Cortex of kidney (tissue), 1 donor: ENCODE results near the gene CHRNB2.

ENCODE experiments used
- DNase-seq: peaks from one replicate; lab custom pipeline; 2025; lab: John Stamatoyannopoulos, UW

Gene CHRNB2

DNA sequence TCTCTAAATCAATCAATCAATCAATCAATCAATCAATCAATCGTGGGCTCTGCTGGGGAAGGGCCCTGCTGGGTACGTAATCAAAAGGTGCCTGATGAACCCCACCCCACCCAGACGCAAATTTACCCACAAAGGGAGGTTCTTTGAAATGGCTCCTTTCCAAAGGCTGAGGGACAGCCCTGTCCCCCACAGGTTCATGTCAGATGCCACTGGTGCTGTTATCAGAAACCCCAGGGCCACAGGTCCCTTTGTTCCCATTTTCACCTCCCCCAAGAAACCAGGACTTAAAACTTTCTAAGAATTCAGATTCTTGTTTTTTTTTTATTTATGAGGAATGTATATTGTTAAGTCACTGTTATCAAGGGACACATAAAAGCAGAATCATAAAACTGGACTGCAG is 14.2 kb downstream of the CHRNB2 start:
- DNase-seq: no peak

DNA sequence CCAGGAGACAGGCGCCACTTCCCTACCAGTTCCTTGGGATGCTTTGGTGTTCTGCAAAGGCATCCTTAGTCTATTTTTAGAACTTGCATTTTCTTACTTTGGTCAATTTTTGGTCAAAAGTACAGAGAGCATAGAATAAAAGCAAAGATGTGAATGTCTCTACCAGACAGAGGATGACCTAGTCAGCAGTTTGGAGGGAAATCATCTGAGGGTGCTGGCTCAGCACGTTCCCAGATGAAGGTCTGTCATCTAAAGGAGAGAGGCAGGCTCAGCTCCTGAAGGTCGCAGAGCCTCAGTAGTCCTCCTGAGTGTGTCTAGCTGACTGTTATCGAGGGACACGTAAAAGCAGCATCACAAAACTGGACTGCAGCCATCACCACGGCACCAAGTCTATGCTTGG is 15.3 kb downstream of the CHRNB2 start:
- no peak for DNase-seq

DNA sequence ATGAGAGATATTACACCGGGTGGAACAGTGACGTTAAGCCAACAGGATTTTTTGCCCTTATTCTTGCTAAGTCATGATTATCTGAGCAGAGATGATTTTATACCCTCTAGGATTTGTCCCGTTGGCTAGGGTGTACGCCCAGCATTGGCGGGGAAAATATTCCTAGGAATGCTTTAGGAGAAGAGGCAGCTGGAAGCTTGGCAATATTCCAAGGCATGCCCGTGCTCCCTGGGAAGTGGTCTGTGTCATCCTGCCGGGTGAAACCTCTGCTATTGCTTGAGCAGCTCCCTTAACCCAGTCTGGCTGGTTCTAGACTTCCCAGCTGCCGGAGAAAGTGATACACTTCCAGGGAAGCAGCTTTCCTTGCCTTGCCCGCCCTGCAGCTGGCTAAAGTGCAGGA is 16.2 kb downstream of the CHRNB2 start:
- DNase-seq: no peak

DNA sequence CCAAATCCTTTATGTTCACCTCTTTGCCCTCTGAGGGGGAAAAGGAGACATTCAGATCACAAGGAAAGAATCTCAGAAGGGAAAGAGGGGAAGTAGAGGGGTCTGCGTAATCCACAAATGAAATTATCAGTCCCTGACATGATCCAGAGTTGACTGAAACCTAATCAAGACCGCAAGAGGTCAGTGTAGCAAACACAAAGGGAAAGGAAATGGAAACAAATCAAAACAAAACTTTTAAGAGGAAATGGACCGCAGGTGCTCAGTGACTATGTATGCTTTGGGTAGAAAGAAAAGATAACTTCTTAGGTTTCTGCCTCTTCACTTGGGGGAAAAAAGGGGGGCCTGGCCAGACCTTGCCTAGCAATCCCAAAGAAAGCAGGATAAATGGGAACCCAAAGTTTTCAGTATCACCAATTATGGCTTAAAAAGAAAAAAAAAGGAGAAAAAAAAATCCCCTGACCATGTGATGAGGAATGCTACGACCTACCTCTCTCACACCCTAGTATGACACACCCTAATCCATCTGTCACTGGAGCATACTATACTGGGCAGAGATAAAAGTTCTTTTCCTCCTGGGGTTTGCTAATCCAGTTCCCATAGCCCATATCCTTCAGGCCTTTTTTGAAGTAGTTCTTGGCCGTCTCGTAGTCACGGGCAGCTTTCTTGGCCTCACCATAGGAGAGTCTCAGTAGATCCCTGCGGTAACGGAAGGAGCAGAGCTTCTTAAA is 16.9 kb downstream of the CHRNB2 start:
- DNase-seq: no peak

DNA sequence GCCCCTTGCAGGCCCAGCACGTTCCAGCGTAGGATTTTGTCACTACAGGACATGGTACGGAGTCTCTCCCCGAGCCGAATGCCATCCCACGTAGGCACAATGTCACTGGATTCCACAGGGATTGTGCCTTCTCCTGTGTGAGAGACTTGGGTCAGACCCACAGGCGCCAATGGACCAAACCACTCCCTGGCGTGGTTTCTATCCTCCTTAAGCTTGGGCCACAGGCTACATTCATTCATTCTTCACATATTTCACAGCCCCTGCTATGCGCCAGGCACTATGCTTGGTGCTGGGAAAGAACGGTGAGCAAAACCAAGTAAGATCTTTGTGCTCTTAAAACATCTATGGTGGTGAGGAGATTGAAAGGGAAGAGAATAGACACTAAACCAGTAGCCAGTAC is 18.7 kb downstream of the CHRNB2 start:
- no peak for DNase-seq

DNA sequence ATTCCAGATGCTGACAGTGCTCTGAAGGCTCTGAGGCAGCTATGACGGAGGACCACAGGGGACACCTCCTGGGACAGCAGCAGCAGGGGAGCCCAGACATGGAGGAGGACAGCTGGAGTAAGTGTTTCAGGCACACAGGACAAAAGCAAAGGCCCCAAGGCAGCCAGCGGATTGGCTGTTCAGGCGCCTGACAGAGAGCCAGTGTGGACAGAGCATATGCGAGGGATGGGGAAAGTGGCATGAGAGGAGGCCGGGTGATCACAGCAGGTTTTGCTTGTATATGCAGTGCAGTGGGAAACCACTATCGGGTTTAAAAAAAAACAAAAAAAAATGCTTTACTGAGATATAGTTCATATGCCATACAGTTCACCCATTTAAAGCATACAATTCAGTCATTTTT is 19.1 kb downstream of the CHRNB2 start:
- DNase-seq: no peak

DNA sequence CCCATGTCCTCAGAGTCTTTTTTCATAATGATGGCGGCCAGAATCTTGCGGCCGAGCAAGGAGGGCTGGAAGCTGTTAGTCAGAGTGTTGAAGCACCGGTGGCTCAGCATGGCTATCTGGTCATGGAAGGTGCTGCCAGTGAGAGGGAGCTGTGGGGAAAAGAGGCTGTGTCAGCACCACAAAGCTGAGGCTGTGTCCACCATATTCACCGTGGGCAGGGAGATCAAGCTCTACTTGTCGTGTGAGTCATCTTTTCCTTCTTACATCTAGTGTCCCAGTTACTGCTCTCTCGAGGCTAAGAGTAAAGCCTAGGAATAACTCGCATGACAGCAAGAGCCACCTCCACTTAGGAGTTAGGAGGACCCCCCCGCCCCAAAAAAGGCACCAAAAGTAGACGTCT is 22.2 kb downstream of the CHRNB2 start:
- DNase-seq: no peak

DNA sequence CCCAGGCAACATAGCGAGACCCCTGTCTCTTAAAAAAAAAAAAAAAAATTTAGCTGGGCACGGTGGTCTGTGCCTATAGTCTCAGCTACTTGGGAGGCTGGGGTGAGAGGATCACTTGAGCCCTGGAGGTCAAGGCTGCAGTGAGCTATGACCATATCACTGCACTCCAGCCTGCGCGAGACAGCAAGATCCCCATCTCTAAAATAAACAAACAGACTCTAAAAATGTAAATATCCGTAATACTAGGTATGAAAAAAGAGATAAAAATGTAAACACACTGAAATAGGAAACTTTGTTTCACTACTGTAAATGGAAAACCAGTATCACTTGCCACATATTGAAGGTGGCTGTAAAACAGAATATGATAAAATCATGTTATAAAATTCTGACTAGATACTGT is 23.2 kb downstream of the CHRNB2 start:
- DNase-seq: no peak

DNA sequence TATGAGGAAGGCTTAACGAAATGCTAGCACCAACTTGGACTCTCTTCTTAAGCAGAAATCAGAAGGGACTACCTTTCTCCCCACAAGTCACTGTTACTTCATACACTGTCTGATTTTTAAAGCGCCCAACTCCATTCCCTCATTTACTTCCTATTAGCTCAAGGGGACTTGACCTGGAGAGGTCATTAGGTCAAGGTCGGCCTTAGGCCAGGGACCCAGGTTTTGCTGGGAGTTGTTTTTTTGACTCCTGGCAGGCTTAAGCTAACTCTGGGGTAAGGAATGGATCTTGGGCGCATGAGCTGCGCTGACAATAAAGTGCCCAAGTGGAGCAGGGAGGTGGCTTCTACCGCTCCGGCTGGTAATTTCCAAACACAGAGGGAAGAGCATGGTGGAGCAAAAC is 23.6 kb downstream of the CHRNB2 start:
- DNase-seq: no peak

DNA sequence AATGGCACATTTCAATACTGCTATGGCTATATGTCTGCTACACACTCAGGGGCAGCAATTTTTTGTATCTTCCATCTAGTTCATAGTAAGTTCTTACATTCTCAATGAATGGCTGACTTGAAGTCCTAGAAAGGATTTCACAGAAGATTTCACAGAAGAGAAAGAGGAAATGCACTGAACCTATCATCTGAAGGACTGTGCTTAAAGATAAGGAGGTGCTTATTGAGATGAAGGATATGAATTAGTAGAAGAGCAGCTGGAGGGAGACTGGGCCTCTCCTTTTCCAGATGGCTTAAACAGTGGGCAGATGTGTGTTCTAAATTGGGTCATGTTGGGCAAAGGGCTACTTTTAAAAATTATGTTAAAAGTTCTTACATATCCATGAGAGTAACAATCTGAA is 25.8 kb downstream of the CHRNB2 start:
- DNase-seq: no peak

DNA sequence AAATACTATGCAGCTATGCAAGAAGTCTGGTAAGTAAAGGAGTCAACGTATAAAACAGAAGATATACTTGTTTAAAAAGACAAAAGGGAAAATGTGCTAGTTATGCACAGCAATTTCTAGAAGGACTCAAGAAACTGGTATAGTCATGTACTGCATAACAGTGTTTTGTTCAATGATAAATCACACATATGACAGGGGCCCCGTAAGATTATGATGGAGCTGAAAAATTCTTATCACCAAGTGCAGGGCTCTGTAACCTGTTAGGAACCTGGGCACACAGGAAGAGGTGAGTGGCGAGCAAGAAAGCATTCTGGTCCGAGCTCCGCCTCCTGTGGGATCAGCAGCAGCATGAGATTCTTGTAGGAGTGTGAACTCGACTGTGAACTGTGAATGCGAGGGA is 27.2 kb downstream of the CHRNB2 start:
- DNase-seq: no peak

DNA sequence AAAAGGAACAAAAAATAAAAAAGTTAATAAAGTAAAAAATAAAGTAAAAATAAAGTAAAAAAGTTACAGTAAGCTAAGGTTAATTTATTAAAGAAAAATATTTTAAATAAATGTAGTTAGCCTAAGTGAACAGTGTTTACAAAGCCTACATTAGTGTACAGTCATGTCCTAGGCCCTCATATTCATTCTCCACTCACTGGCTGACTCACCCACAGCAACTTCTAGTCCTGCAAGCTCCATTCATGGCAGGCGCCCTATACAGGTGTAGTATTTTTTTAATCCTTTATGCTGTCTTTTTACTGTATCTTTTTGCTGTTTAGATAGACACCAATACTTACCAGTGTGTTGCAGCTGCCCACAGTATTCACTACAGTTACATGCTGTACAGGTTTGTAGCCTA is 28.0 kb downstream of the CHRNB2 start:
- no peak for DNase-seq

DNA sequence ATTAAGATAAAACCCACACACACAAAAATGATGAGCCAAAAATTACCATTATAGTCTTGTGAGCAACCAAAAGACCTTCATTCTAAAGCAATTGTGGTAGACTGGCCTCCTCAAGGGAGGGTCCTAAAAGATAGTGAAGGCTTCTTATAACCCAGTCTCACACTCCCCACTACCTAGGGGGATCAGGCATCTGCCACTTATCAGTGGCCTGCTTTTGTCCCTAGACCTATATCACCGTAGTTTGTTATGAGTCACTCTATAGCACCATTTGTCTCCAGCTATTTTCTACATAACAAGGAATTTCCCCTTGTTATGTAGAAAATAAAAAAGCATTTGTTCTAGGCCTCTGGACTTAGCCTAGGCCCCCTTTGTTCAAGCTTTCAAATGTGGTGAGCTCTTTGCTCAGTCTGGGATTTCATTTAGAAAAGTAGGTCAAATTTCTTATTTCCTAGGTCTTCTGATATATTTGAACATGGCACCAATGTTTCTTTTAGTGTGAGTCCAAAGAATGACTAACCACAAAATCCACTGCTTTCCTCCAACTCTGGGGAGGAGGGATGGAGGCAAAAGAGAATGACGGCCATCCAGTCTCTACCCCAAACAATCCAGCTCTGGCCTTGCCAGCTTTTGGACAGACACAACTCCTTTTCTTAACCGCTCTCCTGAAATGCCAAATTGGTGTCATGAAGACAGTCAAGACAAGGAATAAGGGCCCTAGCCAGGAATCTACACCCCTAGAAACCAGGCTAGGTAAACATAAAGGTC is 31.5 kb downstream of the CHRNB2 start:
- DNase-seq: no peak

DNA sequence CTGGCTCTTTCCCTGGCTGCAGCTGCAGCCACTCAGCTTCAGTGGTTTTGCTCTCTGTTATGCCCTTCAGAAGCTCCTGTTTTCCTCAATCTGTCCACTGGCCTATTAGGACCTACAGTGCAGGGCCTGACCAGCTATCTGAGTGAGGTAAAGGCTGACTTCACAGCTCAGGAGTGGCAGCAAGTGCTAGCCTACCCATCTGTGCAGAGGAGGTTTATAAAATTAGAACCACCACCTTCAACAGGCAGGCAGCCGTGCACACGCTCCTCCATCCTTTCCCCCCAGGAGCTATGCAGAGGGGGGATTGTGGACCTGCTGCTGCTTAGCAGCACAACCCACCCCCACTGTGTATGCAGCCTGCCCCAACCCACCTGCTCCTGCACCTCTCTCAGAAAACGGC is 32.1 kb downstream of the CHRNB2 start:
- DNase-seq: no peak

DNA sequence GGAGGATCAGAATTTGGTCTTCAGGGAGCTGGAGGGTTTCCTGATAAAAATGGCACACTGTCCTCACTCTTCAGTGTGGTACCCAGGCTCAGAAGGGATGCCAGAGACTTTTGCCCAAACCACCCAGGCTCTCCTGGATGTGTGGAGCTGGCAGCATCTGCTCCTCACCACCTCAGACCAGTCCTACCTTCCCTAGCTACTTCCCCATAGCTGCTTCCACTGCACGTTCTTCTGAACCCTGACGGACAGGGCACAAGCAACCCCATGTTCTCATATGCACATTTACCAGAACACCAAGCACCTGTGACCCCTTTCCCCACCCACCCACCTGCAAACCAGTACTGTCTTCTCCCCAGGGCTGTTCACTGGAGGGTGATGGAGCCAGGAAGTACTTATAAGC is 35.7 kb downstream of the CHRNB2 start:
- no peak for DNase-seq

DNA sequence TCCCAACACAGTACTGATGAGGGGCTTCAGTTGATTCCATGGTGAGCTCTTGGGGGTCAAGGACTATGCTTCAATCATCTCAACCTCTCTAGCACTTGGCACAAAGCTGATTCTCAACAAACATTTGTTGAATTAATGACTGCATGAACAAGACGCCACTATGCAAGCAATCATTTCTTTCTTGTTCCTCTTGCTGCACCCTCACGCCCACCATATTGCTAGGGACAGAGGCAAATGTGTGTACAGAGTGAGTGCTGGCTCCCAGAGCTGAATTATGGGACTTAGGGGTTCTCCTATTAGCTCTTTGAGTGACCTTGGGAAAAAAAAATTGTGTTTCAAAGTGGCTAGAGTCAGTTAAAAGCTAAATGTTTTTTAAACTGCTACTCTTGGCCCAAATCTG is 38.0 kb downstream of the CHRNB2 start:
- DNase-seq: no peak

DNA sequence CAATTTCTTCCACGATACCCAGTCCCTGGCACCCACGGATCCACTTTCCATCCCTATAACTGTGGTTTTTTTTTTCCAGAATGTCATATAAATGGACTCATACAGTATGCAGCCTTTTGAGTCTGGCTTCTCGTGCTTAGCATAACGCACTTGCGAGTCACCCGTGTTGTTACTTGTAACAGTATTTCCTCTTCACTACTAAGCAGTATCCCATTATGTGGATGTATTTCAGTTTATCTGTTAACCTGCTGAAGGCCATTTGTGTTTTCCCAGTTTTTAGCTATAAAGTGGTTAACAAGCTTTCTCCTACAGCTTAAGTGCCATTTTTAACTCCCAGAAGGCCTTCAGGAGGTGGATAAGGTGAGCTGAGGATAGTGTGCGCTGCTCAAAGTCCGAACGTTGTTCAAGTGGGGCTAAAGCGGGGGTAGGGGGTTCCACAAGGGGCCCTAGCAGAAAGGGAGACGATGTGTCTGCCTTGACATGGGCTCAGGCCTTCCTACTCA is 39.6 kb downstream of the CHRNB2 start:
- DNase-seq: no peak

DNA sequence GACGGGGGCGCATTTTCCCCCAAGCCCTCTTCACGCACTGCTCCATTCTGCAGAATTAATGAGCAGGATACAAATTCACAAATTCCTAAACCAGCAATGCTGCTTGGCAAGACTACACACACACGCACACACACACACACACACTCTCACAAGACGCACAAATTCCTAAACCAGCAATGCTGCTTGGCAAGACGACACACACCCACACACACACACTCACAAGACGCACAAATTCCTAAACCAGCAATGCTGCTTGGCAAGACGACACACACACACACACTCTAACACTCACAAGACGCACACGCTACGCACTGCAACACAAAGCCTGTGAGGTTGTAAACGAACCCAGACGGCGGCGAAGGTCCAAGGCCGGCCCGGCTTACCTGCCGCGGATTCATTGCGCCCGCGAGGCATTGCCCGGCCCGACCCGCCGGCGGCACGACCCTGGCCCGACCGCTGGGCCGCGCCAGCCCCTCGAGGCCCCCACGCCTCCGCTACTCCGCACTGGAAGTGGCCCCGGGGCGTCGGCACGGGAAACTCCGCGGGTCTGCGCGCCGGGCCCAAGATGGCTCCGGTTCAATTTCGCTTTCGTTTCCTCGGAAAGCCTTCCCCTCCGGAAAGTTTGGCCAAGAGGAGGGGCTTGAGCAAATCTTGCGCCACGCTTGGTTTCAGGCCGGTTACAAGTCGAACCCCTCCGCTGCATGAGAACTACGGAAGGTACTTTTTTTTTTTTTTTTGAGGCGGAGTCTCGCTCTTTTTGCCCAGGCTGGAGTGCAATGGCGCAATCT is 40.2 kb downstream of the CHRNB2 start, which contains the start of gene ADAR:
ADAR (minus strand) TSS at position 578 of the 788 bp plus-strand sequence; CDS start at position 398, 180 bp downstream.
- DNase-seq: no peak

DNA sequence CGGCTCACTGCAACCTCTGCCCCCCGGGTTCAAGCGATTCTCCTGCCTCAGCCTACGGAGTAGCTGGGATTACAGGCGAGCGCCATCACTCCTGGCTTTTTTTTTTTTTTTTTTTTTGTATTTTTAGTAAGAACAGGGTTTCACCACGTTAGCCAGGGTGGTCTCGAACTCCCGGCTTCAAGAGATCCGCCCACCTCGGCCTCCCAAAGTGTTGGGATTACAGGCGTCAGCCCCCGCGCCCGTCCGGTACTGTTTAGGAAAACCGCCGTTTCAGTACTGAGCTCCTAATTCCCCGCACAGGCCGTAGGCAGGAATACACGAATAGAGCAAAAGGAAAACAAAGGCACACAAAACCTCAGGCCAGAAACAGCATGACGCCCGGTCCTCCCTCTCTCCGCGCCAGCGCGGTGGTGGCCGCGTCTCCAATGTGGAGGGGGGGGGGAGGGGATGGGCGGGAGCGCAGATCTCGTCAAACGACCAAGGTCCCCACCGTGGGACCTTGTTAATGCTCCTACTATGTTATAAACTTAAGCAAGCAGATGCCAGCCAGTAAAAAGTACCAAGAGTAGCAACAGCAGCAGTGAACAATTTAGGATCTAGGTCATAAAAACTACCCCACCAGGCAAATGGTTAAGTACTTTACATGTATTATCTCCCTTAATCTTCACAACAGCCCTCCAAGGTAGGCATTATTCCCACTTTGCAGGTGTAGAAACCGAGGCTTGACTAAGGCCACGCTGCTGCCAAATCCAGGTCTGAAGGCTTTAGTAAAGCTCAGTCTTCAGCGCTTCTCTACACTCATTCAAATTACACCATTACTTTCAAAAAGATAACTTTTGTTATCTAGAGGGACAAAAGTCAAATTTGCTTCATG is 41.1 kb downstream of the CHRNB2 start:
- DNase-seq: no peak

DNA sequence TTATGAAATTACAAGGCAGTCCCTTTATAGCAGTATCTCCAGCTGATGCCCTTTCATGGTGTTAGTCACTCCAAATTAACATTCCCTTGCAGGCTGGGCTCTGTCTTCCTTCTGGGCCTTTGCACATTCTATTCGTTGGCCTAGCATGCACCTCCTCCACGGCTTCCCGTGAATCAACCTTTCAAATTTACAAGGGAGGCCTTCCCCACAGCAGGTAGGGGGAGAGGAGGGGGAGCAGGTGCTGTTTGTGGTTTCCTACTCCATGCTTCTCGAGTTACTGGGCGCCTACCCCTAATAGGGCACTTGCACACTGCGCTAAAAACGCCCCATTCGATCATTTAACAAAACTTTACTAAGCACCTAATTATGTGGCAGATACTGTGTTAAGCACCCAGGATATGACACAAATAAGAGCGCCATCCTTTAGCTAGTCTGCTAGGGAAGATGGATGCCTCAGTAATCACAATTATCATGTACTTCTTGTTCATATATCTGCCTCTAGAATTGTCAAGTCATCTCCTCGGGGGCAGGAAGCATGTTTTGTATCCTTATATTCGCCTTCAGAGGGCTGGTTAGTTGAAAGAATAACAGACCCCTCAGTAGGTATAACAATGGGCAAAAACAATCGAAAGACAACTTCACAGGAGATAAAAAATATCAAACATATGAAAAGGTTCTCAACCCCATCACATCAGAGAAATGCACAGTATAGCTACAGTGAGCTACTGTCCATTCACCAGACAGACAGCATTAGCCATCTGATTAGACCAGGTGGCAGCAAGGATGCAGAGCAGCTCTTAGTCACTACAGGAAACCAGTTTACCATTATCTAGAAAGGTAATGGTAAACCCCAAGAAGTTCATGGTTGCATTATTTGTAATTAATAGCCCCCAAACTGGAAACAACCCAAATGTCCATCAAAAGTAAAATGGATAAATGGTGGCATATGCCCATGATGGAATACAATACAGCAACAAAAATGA is 42.1 kb downstream of the CHRNB2 start:
- no peak for DNase-seq
